HG02870 (cell line): Measurements from ENCODE around the gene SNX19.
A peak's percentile ranks its signal among the peaks of the same experiment; 100 is the strongest.

Experiments
- ATAC-seq: cut with Tn5 transposase; IDR thresholded peaks from one replicate; pipeline ENCODE4 v1.9.1; 2021; ENCODE audit warnings: mild to moderate bottlenecking, moderate library complexity; ENCODE audit not compliant: unreplicated experiment

Gene SNX19

GRCh38 chr11:130908061-130908460 is 8.2 kb downstream of the SNX19 start:
- no peak for ATAC-seq

GRCh38 chr11:130907229-130907628 is 9.1 kb downstream of the SNX19 start:
- ATAC-seq, result no peak

- ATAC-seq, result no peak
These were observed 9.7 kb downstream of the SNX19 start for GRCh38 chr11:130906616-130907015.

- ATAC-seq, result no peak
These were observed 10.8 kb downstream of the SNX19 start for GRCh38 chr11:130905512-130905911.

GRCh38 chr11:130904380-130904779 is 11.9 kb downstream of the SNX19 start:
- ATAC-seq, result no peak

- ATAC-seq, result no peak
These were observed 13.9 kb downstream of the SNX19 start for GRCh38 chr11:130902380-130902779.

- no peak for ATAC-seq
These were observed 17.2 kb downstream of the SNX19 start for GRCh38 chr11:130899106-130899505.

GRCh38 chr11:130897262-130898182 is 18.8 kb downstream of the SNX19 start:
- no peak for ATAC-seq

GRCh38 chr11:130894322-130895025 is 21.8 kb downstream of the SNX19 start:
- ATAC-seq, result peak; percentile 88

- no peak for ATAC-seq
These were observed 23.4 kb downstream of the SNX19 start for GRCh38 chr11:130892861-130893260.

- no peak for ATAC-seq
These were observed 25.0 kb downstream of the SNX19 start for GRCh38 chr11:130891326-130891725.

GRCh38 chr11:130890039-130890745 is 26.1 kb downstream of the SNX19 start:
- no peak for ATAC-seq

GRCh38 chr11:130888790-130889189 is 27.5 kb downstream of the SNX19 start:
- no peak for ATAC-seq

GRCh38 chr11:130886704-130887103 is 29.6 kb downstream of the SNX19 start:
- no peak for ATAC-seq

- peak; percentile 50 for ATAC-seq
These were observed 34.1 kb downstream of the SNX19 start for GRCh38 chr11:130882138-130882551.

- ATAC-seq, result peak; percentile 59
These were observed 34.7 kb downstream of the SNX19 start for GRCh38 chr11:130881475-130882137.

GRCh38 chr11:130879836-130880235 is 36.4 kb downstream of the SNX19 start:
- no peak for ATAC-seq

GRCh38 chr11:130876931-130877915 is 39.1 kb downstream of the SNX19 start:
- ATAC-seq, result no peak

GRCh38 chr11:130876100-130876499 is 40.2 kb downstream of the SNX19 start:
- no peak for ATAC-seq
